Measurements from ENCODE around the gene AUNIP.
A peak's percentile ranks its signal among the peaks of the same experiment; 100 is the strongest.

The AUNIP gene

DNA sequence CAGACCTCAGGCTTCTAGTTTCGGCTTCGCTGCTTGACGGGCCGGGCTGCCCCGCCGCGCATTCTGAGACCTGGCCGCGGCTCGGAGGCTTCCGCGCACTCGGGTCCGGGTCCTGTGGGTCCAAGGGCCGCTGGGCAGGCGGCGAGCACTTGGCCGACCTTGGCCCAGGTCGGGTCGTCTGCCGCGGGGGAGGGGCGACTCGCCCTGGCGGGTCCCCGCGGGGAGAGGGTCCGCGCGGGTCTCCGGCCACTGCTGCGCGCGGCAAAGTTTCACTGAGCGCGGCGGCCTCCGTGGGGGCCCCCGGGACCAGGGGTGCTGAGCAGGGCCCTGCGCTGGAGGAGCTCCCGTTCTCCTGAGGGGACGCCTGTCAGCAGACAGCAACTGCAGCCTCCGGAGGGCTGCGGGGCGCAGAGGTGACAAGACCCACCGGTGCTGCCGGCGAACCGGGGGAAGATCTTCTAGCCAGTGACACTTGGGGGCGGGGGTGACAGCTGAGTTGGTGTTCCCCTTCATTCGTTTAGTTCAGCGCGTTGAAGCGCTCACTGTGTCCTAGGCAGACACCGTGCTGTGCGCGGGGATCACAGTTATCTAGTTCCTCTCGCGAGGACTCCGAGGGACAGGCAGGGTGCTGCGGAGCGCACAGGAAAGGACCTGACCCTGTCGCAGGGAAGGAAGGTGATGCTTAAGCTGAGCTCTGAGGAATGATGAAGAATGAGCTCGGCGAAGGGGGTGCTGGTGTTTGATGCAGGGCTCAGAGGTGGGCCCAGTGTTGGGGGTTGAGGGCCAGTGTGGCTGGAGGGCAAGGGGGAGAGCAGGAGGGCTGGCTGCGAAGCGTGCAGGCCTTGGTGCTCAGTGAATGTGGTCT, 38.8 kb downstream of the AUNIP start:
- H3K9ac ChIP-seq (ENCODE audit: low read depth, low read length), result peak overlapping the region; percentile 96
- H3K4me3 ChIP-seq (ENCODE audit: low read length), result peak overlapping the region; percentile 77
- H3K36me3 ChIP-seq (ENCODE audit: insufficient read depth, low read length), result peaks cover 15% of the 10 kb centered on the region
- no peaks in the 10 kb centered on the region for H3K27me3 ChIP-seq (ENCODE audit: control insufficient read depth, insufficient read depth, low read length)
- peak overlapping the region; percentile 87 for H3K4me2 ChIP-seq (ENCODE audit: low read length)
- H3K4me1 ChIP-seq (ENCODE audit: control insufficient read depth, insufficient read depth, low read length), result peaks cover 22% of the 10 kb centered on the region
- H3K9me3 ChIP-seq (replicated peaks; ENCODE audit: low read length), result no peaks in the 10 kb centered on the region

GRCh38 chr1:25819491-25820246, 39.6 kb downstream of the AUNIP start, which contains the start of gene MTFR1L:
TSS of gene MTFR1L (plus strand) at chr1:25819954. CDS start at chr1:25823105, 3,151 bp downstream.
- H3K36me3 ChIP-seq (ENCODE audit: insufficient read depth, low read length), result peaks cover 16% of the 10 kb centered on the region
- H3K27me3 ChIP-seq (ENCODE audit: control insufficient read depth, insufficient read depth, low read length), result no peaks in the 10 kb centered on the region
- H3K4me3 ChIP-seq (ENCODE audit: low read length), result peak within 1 kb of the TSS; percentile 77
- peak within 1 kb of the TSS; percentile 96 for H3K9ac ChIP-seq (ENCODE audit: low read depth, low read length)
- H3K4me1 ChIP-seq (ENCODE audit: control insufficient read depth, insufficient read depth, low read length), result peaks cover 22% of the 10 kb centered on the region
- H3K4me2 ChIP-seq (ENCODE audit: low read length), result peak within 1 kb of the TSS; percentile 87
- no peaks in the 10 kb centered on the region for H3K9me3 ChIP-seq (replicated peaks; ENCODE audit: low read length)

DNA sequence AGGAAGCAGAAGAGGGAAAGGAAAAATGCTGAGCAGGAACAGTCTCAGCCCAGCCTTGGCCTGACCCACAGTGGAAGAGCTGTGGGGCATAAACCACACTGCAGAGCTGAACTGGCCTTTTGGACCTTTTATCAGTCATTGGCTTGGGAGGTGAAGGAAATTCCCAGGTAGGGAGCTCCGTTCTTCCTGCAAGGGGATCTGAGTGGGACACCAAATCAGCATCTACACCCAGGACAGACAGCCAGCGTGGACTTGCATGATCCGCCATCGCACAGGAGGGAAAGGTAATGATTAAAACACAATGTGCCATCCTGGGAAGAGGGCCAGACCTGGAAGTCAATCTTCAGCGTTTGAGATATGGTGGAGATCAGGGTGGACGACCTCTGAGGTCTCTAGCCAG, 40.7 kb downstream of the AUNIP start:
- peaks cover 22% of the 10 kb centered on the region for H3K4me1 ChIP-seq (ENCODE audit: control insufficient read depth, insufficient read depth, low read length)
- peak overlapping the region; percentile 96 for H3K9ac ChIP-seq (ENCODE audit: low read depth, low read length)
- peak overlapping the region; percentile 77 for H3K4me3 ChIP-seq (ENCODE audit: low read length)

DNA sequence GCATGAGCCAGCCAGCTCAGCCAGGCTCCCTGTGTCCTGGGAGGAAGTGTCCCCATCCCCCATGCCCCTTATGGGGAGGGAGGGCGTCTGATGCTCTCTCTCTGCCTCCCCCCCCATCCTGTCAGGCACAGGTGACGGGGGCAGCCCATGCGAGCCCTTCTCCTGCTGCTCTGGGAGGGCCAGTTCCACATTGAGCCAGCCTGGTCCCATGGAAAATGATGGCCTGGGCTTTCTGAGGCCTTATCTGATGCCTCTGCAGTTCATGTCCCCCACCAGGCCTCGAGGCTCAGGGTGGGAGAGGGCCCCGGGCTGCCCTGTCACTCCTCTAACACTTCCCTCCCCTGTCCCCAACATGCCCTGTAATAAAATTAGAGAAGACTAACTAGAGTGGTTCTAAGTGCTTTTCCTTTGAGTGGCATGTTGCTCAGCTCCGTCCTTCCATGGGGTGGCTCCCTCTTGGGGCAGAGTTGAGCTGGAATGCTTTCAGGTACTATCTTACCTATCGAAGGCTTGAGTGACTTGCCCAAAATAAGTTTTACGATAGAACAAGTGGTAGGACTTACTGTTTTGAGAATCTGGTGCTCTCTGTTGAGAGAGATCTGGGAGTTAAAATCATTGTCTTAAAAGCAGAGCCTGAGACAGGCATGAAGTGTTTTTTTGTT, 41.3 kb downstream of the AUNIP start:
- H3K27me3 ChIP-seq (ENCODE audit: control insufficient read depth, insufficient read depth, low read length), result no peaks in the 10 kb centered on the region
- peaks cover 22% of the 10 kb centered on the region for H3K36me3 ChIP-seq (ENCODE audit: insufficient read depth, low read length)
- no peak overlapping the region for H3K9ac ChIP-seq (ENCODE audit: low read depth, low read length)
- no peaks in the 10 kb centered on the region for H3K9me3 ChIP-seq (replicated peaks; ENCODE audit: low read length)
- peak overlapping the region; percentile 87 for H3K4me2 ChIP-seq (ENCODE audit: low read length)
- no peak overlapping the region for H3K4me3 ChIP-seq (ENCODE audit: low read length)
- H3K4me1 ChIP-seq (ENCODE audit: control insufficient read depth, insufficient read depth, low read length), result peaks cover 22% of the 10 kb centered on the region

More for the DNA sequence above, 40.7 kb downstream of the AUNIP start:
- Histone ChIP-seq H3K27me3 (ENCODE audit: control insufficient read depth, insufficient read depth, low read length) (no peaks in the 10 kb centered on the region), H3K9me3 (replicated peaks; ENCODE audit: low read length) (no peaks in the 10 kb centered on the region), H3K4me2 (ENCODE audit: low read length) (peak overlapping the region; percentile 87), H3K36me3 (ENCODE audit: insufficient read depth, low read length) (peaks cover 17% of the 10 kb centered on the region)

DNA sequence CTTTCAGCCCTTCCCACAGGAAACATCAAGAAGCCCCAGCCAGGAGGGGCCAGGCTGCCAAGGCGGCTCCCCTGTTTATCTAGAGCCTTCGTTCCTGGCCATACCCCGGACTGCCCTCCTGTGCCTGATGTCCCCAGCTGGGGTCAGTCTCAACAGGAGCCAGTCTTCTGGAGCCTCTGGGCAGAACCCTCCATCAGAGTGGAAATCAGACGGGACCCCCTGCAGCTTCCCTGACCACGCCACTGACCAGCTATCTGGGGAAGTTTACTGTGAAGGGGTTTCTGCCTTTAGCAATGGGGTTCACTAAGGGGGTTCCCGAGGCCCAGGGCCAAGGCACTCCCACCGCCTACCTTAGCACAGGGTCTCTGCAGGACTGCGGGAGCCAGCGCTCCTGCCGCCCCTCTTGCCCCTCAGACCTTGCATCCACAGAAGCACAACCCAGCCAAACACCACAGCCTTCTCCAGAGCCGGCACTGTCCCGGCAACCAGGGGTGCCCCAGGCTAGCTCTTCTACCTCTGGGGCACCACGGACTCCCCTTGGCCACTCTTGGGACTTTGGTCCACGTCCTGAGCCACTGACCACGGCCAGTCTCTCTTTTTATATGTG, 43.0 kb downstream of the AUNIP start:
- peaks cover 13% of the 10 kb centered on the region for H3K4me1 ChIP-seq (ENCODE audit: control insufficient read depth, insufficient read depth, low read length)
- H3K4me3 ChIP-seq (ENCODE audit: low read length), result no peak overlapping the region
- no peak overlapping the region for H3K9ac ChIP-seq (ENCODE audit: low read depth, low read length)
- H3K4me2 ChIP-seq (ENCODE audit: low read length), result no peak overlapping the region
- H3K36me3 ChIP-seq (ENCODE audit: insufficient read depth, low read length), result peaks cover 33% of the 10 kb centered on the region
- no peaks in the 10 kb centered on the region for H3K9me3 ChIP-seq (replicated peaks; ENCODE audit: low read length)
- H3K27me3 ChIP-seq (ENCODE audit: control insufficient read depth, insufficient read depth, low read length), result no peaks in the 10 kb centered on the region

GRCh38 chr1:25815208-25816111, 43.8 kb downstream of the AUNIP start:
- Histone ChIP-seq H3K4me2 (ENCODE audit: low read length) (no peak overlapping the region), H3K4me3 (ENCODE audit: low read length) (no peak overlapping the region), H3K27me3 (ENCODE audit: control insufficient read depth, insufficient read depth, low read length) (no peaks in the 10 kb centered on the region), H3K4me1 (ENCODE audit: control insufficient read depth, insufficient read depth, low read length) (peaks cover 9% of the 10 kb centered on the region), H3K9me3 (replicated peaks; ENCODE audit: low read length) (no peaks in the 10 kb centered on the region), H3K36me3 (ENCODE audit: insufficient read depth, low read length) (peaks cover 41% of the 10 kb centered on the region), H3K9ac (ENCODE audit: low read depth, low read length) (no peak overlapping the region)

GRCh38 chr1:25814549-25815087, 44.6 kb downstream of the AUNIP start:
- Histone ChIP-seq H3K36me3 (ENCODE audit: insufficient read depth, low read length) (peaks cover 47% of the 10 kb centered on the region), H3K4me3 (ENCODE audit: low read length) (no peak overlapping the region), H3K9me3 (replicated peaks; ENCODE audit: low read length) (no peaks in the 10 kb centered on the region), H3K4me2 (ENCODE audit: low read length) (no peak overlapping the region), H3K9ac (ENCODE audit: low read depth, low read length) (no peak overlapping the region), H3K4me1 (ENCODE audit: control insufficient read depth, insufficient read depth, low read length) (peaks cover 9% of the 10 kb centered on the region), H3K27me3 (ENCODE audit: control insufficient read depth, insufficient read depth, low read length) (no peaks in the 10 kb centered on the region)

DNA sequence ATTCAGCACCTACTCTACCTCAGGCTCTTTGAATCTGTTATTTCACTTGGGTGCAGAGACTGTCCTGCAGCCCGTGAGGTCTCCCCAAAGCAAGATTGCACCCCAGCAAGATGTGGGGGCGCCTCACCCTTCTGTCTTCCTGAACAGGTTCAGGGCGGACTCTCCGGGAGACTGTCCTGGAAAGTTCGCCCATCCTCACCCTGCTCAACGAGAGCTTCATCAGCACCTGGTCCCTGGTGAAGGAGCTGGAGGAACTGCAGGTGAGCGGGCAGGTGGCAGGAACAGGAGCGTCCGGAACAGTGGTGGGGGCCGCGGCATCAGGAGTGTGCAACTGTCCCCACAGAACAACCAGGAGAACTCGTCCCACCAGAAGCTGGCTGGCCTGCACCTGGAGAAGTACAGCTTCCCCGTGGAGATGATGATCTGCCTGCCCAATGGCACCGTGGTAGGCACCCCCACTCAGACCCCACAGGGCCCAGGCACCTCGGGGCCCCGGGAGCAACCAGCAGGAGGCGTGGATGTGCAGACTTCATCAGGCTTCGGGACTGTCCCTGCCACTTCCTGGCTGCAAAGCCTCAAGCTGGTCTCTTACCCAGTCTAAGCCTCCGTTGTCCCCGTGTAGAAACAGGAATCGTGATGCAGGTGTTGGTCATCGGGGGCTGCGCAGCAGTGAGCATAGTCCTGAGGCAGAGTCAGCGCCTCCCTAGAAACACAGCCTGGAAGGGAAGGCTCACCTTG, 45.4 kb downstream of the AUNIP start:
- peaks cover 55% of the 10 kb centered on the region for H3K36me3 ChIP-seq (ENCODE audit: insufficient read depth, low read length)
- H3K9me3 ChIP-seq (replicated peaks; ENCODE audit: low read length), result no peaks in the 10 kb centered on the region

DNA sequence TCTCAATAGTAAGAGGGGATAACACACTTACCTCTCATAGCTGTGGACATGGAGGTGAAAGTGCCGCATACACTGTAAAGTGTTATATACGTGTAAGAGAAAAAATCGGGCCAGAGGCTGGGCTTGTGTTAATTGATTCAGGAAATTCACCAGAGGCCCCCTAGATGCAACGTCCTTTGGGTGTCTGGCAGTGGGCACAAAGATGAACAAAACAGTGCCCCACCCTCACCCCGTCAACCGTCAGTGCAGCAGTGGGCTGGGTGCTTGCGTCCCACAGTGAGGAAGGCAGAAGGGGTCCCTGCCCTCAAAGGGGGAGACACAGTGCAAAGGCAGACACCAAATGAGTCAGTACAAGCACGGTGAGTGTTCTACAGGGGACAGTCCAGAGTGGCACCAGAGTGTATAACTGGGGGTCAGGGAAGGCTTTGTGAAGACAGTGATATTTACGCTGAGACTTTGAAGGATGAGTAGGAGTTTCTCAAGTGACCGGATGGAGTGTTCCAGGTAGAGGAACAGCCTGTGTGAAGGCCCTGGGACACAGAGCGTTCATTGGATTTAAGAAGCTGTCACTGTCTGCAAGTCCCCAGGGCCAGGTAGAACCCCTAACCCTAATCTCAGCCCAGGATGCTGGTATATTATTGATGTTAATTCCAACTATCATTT, 46.1 kb downstream of the AUNIP start:
- Histone ChIP-seq H3K4me1 (ENCODE audit: control insufficient read depth, insufficient read depth, low read length) (no peaks in the 10 kb centered on the region), H3K27me3 (ENCODE audit: control insufficient read depth, insufficient read depth, low read length) (no peaks in the 10 kb centered on the region), H3K36me3 (ENCODE audit: insufficient read depth, low read length) (peaks cover 55% of the 10 kb centered on the region), H3K4me3 (ENCODE audit: low read length) (no peak overlapping the region), H3K9ac (ENCODE audit: low read depth, low read length) (no peak overlapping the region), H3K4me2 (ENCODE audit: low read length) (no peak overlapping the region), H3K9me3 (replicated peaks; ENCODE audit: low read length) (no peaks in the 10 kb centered on the region)

More for the DNA sequence above, 45.4 kb downstream of the AUNIP start:
- Histone ChIP-seq H3K4me2 (ENCODE audit: low read length) (no peak overlapping the region), H3K4me1 (ENCODE audit: control insufficient read depth, insufficient read depth, low read length) (peaks cover 5% of the 10 kb centered on the region), H3K9ac (ENCODE audit: low read depth, low read length) (no peak overlapping the region), H3K4me3 (ENCODE audit: low read length) (no peak overlapping the region), H3K27me3 (ENCODE audit: control insufficient read depth, insufficient read depth, low read length) (no peaks in the 10 kb centered on the region)
